Measurements from ENCODE around the gene ARHGAP33. TPM values are rescaled to one million over a fixed set of nuclear protein-coding genes. Genes with fewer than 3 reads are reported as not detected.

The ARHGAP33 gene
- total and polyA plus RNA-seq, 2 donors (not counting 3 experiments of a cell fraction or from before 2014, with no cell fraction given) = 11.0 to 18.4 TPM

- no peak for DNase-seq (ENCODE audit: low read depth, low spot score)
- dilution Hi-C loops (cut with MboI; ENCODE audit: extremely low pct_ligation_motif_present, low sequenced_read_pairs) (no loop called here), intact Hi-C loops (cut with micrococcal nuclease) (no loop called here)
- ChIA-PET POLR2A (no interaction called here), CTCF (no interaction called here)
- no peaks in the 10 kb centered on the region for H3K9me3 ChIP-seq (replicated peaks; ENCODE audit: control insufficient read depth, insufficient read depth, low read length)
- no peak for FAIRE-seq
- no peak overlapping the region for H2AFZ ChIP-seq (ENCODE audit: low read depth, low read length)
- no peak overlapping the region for H3K9ac ChIP-seq (replicated peaks; ENCODE audit: extremely low read depth, insufficient read depth, low read length)
- TF ChIP-seq CTCF (IDR thresholded peaks at IDR 0.05; ENCODE audit: extremely low read depth in 1 of 2, insufficient read depth in 1 of 2, low read depth in 1 of 2, low read length in 2 of 2) = no peak
- TF ChIP-seq POLR2A (IDR thresholded peaks at IDR 0.05; ENCODE audit: low read depth, low read length) = no peak
- TF ChIP-seq MYC (IDR thresholded peaks at IDR 0.05; ENCODE audit: low read depth, low read length) = no peak
- TF ChIP-seq MAX (IDR thresholded peaks at IDR 0.05; ENCODE audit: insufficient read depth, insufficient read length) = no peak
- TF ChIP-seq GATA2 (IDR thresholded peaks at IDR 0.05; ENCODE audit: insufficient read depth, insufficient read length, low read depth, low read length) = no peak
- no peak for TF ChIP-seq FOS (IDR thresholded peaks at IDR 0.05; ENCODE audit: borderline replicate concordance, insufficient read depth, low read length)
- no peak for TF ChIP-seq JUN (IDR thresholded peaks at IDR 0.05; ENCODE audit: borderline replicate concordance, insufficient read depth, insufficient read length, low read depth)
- no peak for TF ChIP-seq POLR2AphosphoS5 (IDR thresholded peaks at IDR 0.05; ENCODE audit: insufficient read depth, low read depth, low read length)
- no peak for TF ChIP-seq EZH2 (IDR thresholded peaks at IDR 0.05; ENCODE audit: borderline replicate concordance, low read depth, low read length, severe bottlenecking)
- no peak overlapping the region for H3K27ac ChIP-seq (ENCODE audit: insufficient read depth, low read depth, low read length)
- no peaks in the 10 kb centered on the region for H4K20me1 ChIP-seq (replicated peaks; ENCODE audit: control insufficient read depth, extremely low read depth, insufficient read depth, low read length)
- no peaks in the 10 kb centered on the region for H3K79me2 ChIP-seq (ENCODE audit: control insufficient read depth, insufficient read depth, low read length)
- peaks cover 4% of the 10 kb centered on the region for H3K4me1 ChIP-seq (ENCODE audit: control insufficient read depth, extremely low read depth, insufficient read depth, low read length)
- no peak overlapping the region for H3K4me3 ChIP-seq (replicated peaks in 1 of 3; ENCODE audit: insufficient read depth in 1 of 3, low read depth in 1 of 3, low read length in 3 of 3)
- no peaks in the 10 kb centered on the region for H3K9me1 ChIP-seq (replicated peaks; ENCODE audit: control insufficient read depth, extremely low read depth, insufficient read depth, low read length)
- no peak overlapping the region for H3K4me2 ChIP-seq (ENCODE audit: insufficient read depth, low read length)
- H3K27me3 ChIP-seq (ENCODE audit: control insufficient read depth in 2 of 2, insufficient read depth in 2 of 2, low read length in 2 of 2) = no peaks in the 10 kb centered on the region
- BruUV-seq (replicated peaks) = no TSS peak
- H3K36me3 ChIP-seq (ENCODE audit: control insufficient read depth in 2 of 2, extremely low read depth in 1 of 2, insufficient read depth in 2 of 2, low read length in 2 of 2) = peaks cover 0 to 5% of the 10 kb centered on the region in 2 experiments
These were observed 4.7 kb downstream of the ARHGAP33 start for GRCh38 chr19:35780058-35780457.

Measured in endothelial cell of umbilical vein (primary cell).